Fibroblast of skin of left biceps (primary cell): ENCODE measurements around the gene TCEA2.

ENCODE experiments used
- DNase-seq, 2 experiments: peaks; one replicate each; pipeline ENCODE4 v3.0.0-alpha.2; 2013; ENCODE audit warnings: low read depth in 2 of 2

TCEA2 gene

GRCh38 chr20:64093013-64093503, 30.1 kb downstream of the TCEA2 start:
- DNase-seq, result no peak

DNA sequence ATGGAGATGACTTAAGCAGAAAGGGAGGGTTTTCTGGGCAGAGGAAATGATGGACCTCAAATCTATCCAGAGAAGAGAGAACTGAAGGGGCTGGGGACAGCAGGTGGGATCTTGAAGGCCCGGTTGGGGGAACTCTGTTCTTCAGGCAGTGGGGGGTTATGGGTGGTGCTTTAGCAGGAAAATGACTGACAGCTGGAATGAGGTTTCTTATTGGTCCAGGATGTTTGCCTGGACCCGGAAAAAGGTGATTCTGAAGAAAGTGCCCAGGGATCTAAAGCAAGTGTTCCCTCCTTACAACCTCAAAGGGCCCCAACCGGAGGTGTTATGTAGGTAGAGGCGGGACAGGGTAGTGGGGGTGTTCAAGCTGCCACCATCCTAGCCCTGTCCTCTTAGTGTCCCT, 32.5 kb downstream of the TCEA2 start:
- no peak for DNase-seq

- DNase-seq, result no peak
Observed at GRCh38 chr20:64095927-64096326, 32.9 kb downstream of the TCEA2 start.

DNA sequence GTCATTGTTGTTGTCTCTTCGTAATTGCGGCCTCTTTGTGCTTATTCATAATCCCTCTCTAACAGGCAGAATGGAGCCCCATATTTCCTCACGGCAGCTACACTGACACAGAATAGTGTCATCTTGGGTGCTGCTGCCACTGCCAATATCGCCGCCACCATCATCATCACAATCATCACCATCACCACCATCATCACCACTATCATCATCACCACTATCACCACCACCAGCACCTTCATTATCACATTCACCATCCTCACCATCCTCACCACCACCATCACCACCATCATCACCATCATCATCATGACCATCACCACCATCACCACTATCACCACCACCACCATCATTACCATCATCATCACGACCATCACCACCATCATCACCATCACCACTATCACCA, 33.5 kb downstream of the TCEA2 start:
- DNase-seq, result no peak

GRCh38 chr20:64098471-64099013, 35.5 kb downstream of the TCEA2 start:
- no peak for DNase-seq

GRCh38 chr20:64099086-64099786, 36.2 kb downstream of the TCEA2 start:
- no peak for DNase-seq

DNA sequence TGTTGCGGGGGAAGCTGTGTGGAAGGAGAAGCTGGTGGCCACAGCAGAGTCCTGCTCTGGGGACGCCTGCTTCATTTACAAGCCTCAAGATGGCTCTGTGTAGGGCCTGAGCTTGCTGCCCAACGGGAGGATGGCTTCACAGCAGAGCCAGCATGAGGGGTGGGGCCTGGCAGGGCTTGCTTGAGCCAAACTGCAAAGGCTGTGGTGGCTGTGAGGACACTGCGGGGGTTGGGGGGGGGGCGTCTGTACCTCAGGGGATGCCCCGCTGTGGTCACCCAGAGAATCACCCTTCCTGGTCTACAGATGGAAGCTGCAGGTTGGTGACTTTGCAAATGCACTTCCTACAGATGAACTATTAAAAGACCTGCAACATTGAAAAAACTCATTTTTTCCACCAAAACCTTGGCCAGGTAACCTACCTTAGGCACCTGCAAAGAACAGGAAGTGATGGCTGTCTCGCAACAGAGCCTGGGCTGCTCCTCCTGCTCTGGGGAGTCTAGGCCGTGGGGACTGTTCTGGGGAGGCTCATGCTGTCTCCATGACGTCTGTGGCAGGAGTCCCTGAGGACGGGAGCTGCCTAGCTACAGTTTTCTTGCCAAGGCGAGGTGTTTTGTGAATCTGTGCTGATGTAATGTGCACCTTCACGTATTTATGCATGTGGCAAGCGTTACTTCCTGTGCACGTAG, 37.0 kb downstream of the TCEA2 start:
- DNase-seq, result no peak

GRCh38 chr20:64100566-64100888, 37.5 kb downstream of the TCEA2 start:
- no peak for DNase-seq

DNA sequence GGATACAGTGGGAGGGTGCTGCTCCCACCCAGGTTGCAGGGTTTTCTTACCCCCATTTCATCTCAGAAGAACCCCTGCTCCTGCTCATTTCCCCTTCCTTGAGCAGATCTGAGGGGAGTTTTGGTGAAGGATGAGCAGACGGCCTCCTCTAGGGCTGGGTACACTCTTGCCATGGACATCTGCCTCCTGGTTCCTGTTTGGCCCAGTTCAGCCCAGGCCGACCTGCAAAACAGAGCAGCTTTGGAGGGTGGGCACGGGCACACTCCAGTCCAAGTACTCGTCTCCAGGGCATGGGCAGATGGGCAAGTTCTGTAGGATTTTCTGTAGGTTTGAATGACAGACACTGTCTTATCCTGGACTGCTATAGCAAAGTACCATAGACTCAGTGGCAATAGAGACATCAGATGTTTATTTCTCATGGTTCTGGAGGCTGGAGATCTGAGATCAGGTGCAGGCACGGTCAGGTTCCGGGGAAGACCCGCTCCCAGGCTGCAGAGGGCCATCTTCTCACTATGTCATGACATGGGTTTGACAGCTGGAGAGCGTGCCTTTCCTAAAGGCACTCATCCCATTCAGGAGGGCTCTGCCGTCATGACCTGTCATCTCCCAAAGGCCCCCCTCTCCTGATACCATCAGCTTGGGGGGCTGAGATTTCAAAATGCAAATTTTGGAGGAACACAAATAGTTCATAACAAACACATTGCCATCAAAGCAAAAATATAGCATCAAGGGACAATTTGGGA, 38.1 kb downstream of the TCEA2 start:
- no peak for DNase-seq

GRCh38 chr20:64101731-64102621, 39.0 kb downstream of the TCEA2 start:
- no peak for DNase-seq

GRCh38 chr20:64102647-64103354, 39.8 kb downstream of the TCEA2 start:
- DNase-seq, result no peak

GRCh38 chr20:64103871-64104666, 41.1 kb downstream of the TCEA2 start:
- no peak for DNase-seq

DNA sequence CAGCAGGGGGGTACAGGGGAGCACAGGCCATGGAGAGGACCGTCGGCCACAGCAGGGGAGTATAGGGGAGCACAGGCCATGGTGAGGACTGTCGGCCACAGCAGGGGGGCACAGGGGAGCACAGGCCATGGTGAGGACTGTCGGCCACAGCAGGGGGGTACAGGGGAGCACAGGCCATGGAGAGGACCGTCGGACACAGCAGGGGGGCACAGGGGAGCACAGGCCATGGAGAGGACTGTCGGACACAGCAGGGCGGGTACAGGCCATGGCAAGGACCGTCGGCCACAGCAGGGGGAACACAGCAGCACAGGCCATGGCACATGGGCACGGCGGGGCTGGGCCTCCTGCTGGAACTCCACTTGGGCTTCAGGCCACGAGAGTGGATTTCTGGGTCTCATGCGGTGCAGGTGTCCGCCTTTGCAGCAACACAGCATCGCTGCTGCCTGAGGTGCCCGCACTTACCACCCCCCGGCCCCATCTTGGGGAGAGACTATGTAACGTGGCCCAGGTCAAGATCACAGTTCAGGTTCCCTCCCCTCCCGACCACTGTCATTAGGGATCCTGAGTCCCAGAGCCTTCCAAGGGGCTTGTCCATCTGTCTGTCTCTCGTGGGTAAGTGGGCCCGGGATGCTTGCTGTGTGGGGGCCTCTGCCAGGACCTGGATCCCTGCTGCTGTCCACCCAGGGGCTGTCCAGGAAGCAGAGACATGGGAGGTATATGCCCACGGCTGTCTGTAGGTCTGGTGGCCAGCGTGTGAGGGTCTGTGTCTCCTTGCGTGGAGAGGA, 41.9 kb downstream of the TCEA2 start:
- no peak for DNase-seq

GRCh38 chr20:64105846-64106434, 42.9 kb downstream of the TCEA2 start:
- no peak for DNase-seq

GRCh38 chr20:64106435-64106961, 43.5 kb downstream of the TCEA2 start:
- DNase-seq, result no peak

GRCh38 chr20:64106981-64107735, 44.2 kb downstream of the TCEA2 start, which contains the start of gene NPBWR2:
Gene NPBWR2, minus strand, starts transcription at chr20:64107565. Its CDS starts 734 bp downstream, at chr20:64106831.
- no peak for DNase-seq

GRCh38 chr20:64107736-64108457, 44.9 kb downstream of the TCEA2 start:
- DNase-seq, result no peak
